GM12878 (cell line): Measurements from ENCODE around the gene NPRL2. TPM values are rescaled to one million over a fixed set of nuclear protein-coding genes. Genes with fewer than 3 reads are reported as not detected.
A peak's percentile ranks its signal among the peaks of the same experiment; 100 is the strongest.

Experiments used
- ATAC-seq: fragments of 200-7000 bp; cut with Tn5 transposase; 3 replicates; pipeline ENCODE4 v1.9.1; 2020; ENCODE audit warnings: mild to moderate bottlenecking, moderate library complexity
- BruUV-seq: library from RNA; stranded (reverse); fragments of 400-500 nt; replicated peaks from 2 replicates; lab custom pipeline; 2021; lab: Mats Ljungman, UMichigan
- CTCF ChIA-PET: fragments of 300-600 bp; sonication (Branson Sonifier 250); formaldehyde crosslinking; extraction: SDS; loops from one replicate; lab custom pipeline; 2021; ENCODE audit warnings: inconsistent platforms; lab: Yijun Ruan, JAX
- POLR2A ChIA-PET: fragments of 350-600 bp; formaldehyde crosslinking; extraction: SDS; loops from one replicate; lab custom pipeline; 2021; ENCODE audit warnings: inconsistent platforms; lab: Charles Lee
- RAD21 ChIA-PET: fragments of 300-600 bp; sonication (Branson Sonifier 250); formaldehyde crosslinking; loops from one replicate; lab custom pipeline; 2023; ENCODE audit warnings: antibody characterized with exemption; ENCODE audit not compliant: unreplicated experiment; lab: Charles Lee
- SMC1A ChIA-PET: fragments of 300-600 bp; sonication (Branson Sonifier 250); formaldehyde crosslinking; loops from one replicate; lab custom pipeline; 2023; ENCODE audit not compliant: unreplicated experiment, uncharacterized antibody; lab: Charles Lee
- DNase-seq: peaks from one replicate; pipeline ENCODE4 v3.0.0-alpha.2; 2011; ENCODE audit warnings: low read depth, low spot score
- FAIRE-seq: peaks from 3 replicates; lab custom pipeline; 2011; peaks lifted over from hg19 to GRCh38; lab: Jason Lieb, UNC
- H2AFZ ChIP-seq: 2 replicates; pipeline ENCODE4 v1.6.0; 2011; ENCODE audit warnings: low read depth, low read length, control low read depth; ENCODE audit not compliant: control insufficient read depth
- H3K27ac ChIP-seq: 2 replicates; pipeline ENCODE4 v1.5.1; 2011; ENCODE audit warnings: control low read depth; ENCODE audit not compliant: control insufficient read depth, insufficient read depth
- H3K27me3 ChIP-seq, 2 experiments: replicated peaks in 1 of 2; 2 replicates each; pipeline versions ENCODE4 v1.6.0 to v1.6.1; 2011; ENCODE audit warnings: low read length in 1 of 2; ENCODE audit not compliant: control insufficient read depth in 2 of 2, insufficient read depth in 2 of 2
- H3K36me3 ChIP-seq, 2 experiments: 2 replicates each; pipeline ENCODE4 v1.5.1; 2011; ENCODE audit warnings: low read length in 1 of 2; ENCODE audit not compliant: control insufficient read depth in 2 of 2, insufficient read depth in 2 of 2
- H3K4me1 ChIP-seq: 2 replicates; pipeline ENCODE4 v1.6.1; 2011; ENCODE audit warnings: mild to moderate bottlenecking, low read length, moderate library complexity, mixed read lengths; ENCODE audit not compliant: control insufficient read depth, insufficient read depth
- H3K4me2 ChIP-seq: 2 replicates; pipeline ENCODE4 v1.6.0; 2011; ENCODE audit warnings: control low read depth; ENCODE audit not compliant: control insufficient read depth, insufficient read depth
- H3K4me3 ChIP-seq: fragments of 200-600 bp; sonication (generic); 2 replicates; pipeline ENCODE4 v1.5.1; 2016
- H3K79me2 ChIP-seq: 2 replicates; pipeline ENCODE4 v1.6.0; 2011; ENCODE audit warnings: low read length; ENCODE audit not compliant: control insufficient read depth, insufficient read depth
- H3K9ac ChIP-seq: 2 replicates; pipeline ENCODE4 v1.8.0; 2011; ENCODE audit warnings: low read length, control low read depth, mixed read lengths; ENCODE audit not compliant: control insufficient read depth, insufficient read depth
- H3K9me3 ChIP-seq: replicated peaks from 3 replicates; pipeline ENCODE4 v1.5.1; 2011; ENCODE audit warnings: mild to moderate bottlenecking, low read length; ENCODE audit not compliant: control insufficient read depth, insufficient read depth
- H4K20me1 ChIP-seq: 2 replicates; pipeline ENCODE4 v1.6.0; 2011; ENCODE audit not compliant: control insufficient read depth, insufficient read depth
- BCL11A ChIP-seq: IDR thresholded peaks from 2 replicates; pipeline ENCODE4 v1.6.1; 2011; ENCODE audit warnings: low read depth, low read length
- BCLAF1 ChIP-seq: fragments of 450-650 bp; IDR thresholded peaks from 2 replicates; pipeline ENCODE4 v1.6.1; 2017; ENCODE audit warnings: antibody characterized with exemption, mild to moderate bottlenecking, moderate library complexity
- E2F4 ChIP-seq: IDR thresholded peaks from 2 replicates; pipeline ENCODE4 v1.6.1; 2012; ENCODE audit warnings: low read depth, low read length, improper control_type of control experiment
- E2F8 ChIP-seq: fragments of 450-650 bp; IDR thresholded peaks from 2 replicates; pipeline ENCODE4 v1.6.1; 2018; ENCODE audit warnings: mild to moderate bottlenecking, low read depth, moderate library complexity; ENCODE audit not compliant: partially characterized antibody
- HSF1 ChIP-seq: fragments of 150-350 bp; IDR thresholded peaks from 2 replicates; pipeline ENCODE4 v1.6.1; 2014; ENCODE audit warnings: mild to moderate bottlenecking, low read depth, low read length
- KAT2A ChIP-seq: conservative IDR thresholded peaks from 2 replicates; pipeline ENCODE4 v1.6.1; 2011; ENCODE audit warnings: low read depth, low read length; ENCODE audit not compliant: control insufficient read depth
- NFXL1 ChIP-seq: fragments of 450-650 bp; IDR thresholded peaks from 2 replicates; pipeline ENCODE4 v1.6.1; 2017; ENCODE audit warnings: antibody characterized with exemption, mild to moderate bottlenecking, borderline replicate concordance
- NFYB ChIP-seq: IDR thresholded peaks from 2 replicates; pipeline ENCODE4 v1.6.1; 2011; ENCODE audit warnings: low read depth, mild to moderate bottlenecking, low read length, improper control_type of control experiment, moderate library complexity; ENCODE audit not compliant: insufficient read depth
- PAX8 ChIP-seq: fragments of 450-650 bp; IDR thresholded peaks from 2 replicates; pipeline ENCODE4 v1.6.1; 2017; ENCODE audit warnings: mild to moderate bottlenecking, moderate library complexity
- PML ChIP-seq: IDR thresholded peaks from 2 replicates; pipeline ENCODE4 v1.6.1; 2012; ENCODE audit warnings: low read length, inconsistent platforms
- SUPT20H ChIP-seq: IDR thresholded peaks from 2 replicates; pipeline ENCODE4 v1.6.1; 2011; ENCODE audit warnings: low read depth, mild to moderate bottlenecking, low read length, moderate library complexity, borderline replicate concordance; ENCODE audit not compliant: control insufficient read depth
- WRNIP1 ChIP-seq: IDR thresholded peaks from 2 replicates; pipeline ENCODE4 v1.6.1; 2011; ENCODE audit warnings: low read depth, low read length, improper control_type of control experiment, borderline replicate concordance
- ZZZ3 ChIP-seq: IDR thresholded peaks from 2 replicates; pipeline ENCODE4 v1.6.1; 2011; ENCODE audit warnings: low read depth; ENCODE audit not compliant: control insufficient read depth, insufficient read length
- WGBS: methylation state at CpG from one replicate; pipeline ENCODE4 v1.1.6; 2016; ENCODE audit warnings: low lambda C conversion rate; ENCODE audit not compliant: insufficient replicate concordance, insufficient coverage; ENCODE audit errors: missing lambda C conversion rate; 5-methylcytosine and 5-hydroxymethylcytosine counted together
- in situ Hi-C: fragments of 300-500 bp; cut with MboI; formaldehyde crosslinking; loops from 9 replicates; pipeline ENCODE4 v1.14.3; 2018; ENCODE audit warnings: mixed read lengths
- intact Hi-C: fragments of 100-400 bp; cut with micrococcal nuclease; formaldehyde crosslinking; loops from one replicate; pipeline ENCODE4 v1.14.2; 2022; ENCODE audit not compliant: unreplicated experiment
- polyA plus RNA-seq, 11 experiments: library from polyadenylated mRNA; depleted of rRNA in 4 of 11; unstranded in 6 of 11; stranded (reverse) in 5 of 11; fragments of >200 nt; fragmentation: Nextera tagmentation in 4 of 11; fragmentation: Illumina TruSeq in 1 of 11; extraction: Ambion mirVana in 4 of 11; extraction: Trizol in 1 of 11; gene quantifications; 1 replicate in 1 of 11; 2 replicates in 10 of 11; pipeline versions ENCODE4 v1.2.1 to v1.2.3, GENCODE V29; 2011 to 2016; ENCODE audit warnings: inconsistent platforms in 2 of 11, missing spikeins in 2 of 11, low read depth in 1 of 11
- total RNA-seq, 4 experiments: library from RNA; depleted of rRNA in 3 of 4; stranded (reverse); fragments of >200 nt in 3 of 4; fragmentation: Illumina TruSeq in 1 of 4; extraction: Trizol in 1 of 4; gene quantifications; 2 replicates each; pipeline versions ENCODE4 v1.2.1 to v1.2.3, GENCODE V29; 2013 to 2021

NPRL2 gene
- total and polyA plus RNA-seq, 10 of the 15 experiments (the other 5 are each of a cell fraction or from before 2014, with no cell fraction given): 17.8 to 54.2 (median 32.9) TPM

- peak overlapping the region; percentile 86 for H3K9ac ChIP-seq
- peaks cover 1 to 6% of the 10 kb centered on the region in 2 experiments for H3K36me3 ChIP-seq
- H3K4me2 ChIP-seq: peak overlapping the region; percentile 77
- ChIA-PET POLR2A (interaction anchor here (0.6 to 7.0 kb wide), 27 partner anchors 9 to 285 kb away, joined by 3 to 84 read pairs (median 5); partner anchors contain the start of genes C3orf18, CISH, CYB561D2 and GNAI2), SMC1A (interaction anchor here (0.9 to 1.8 kb wide), 9 partner anchors 9 to 275 kb away, joined by 3 to 20 read pairs (median 4); partner anchors contain the start of genes CISH, GNAI2, HYAL2 and HYAL3), CTCF (interaction anchor here (0.6 to 10.5 kb wide), 10 partner anchors 8 to 665 kb away, joined by 3 to 72 read pairs (median 4); partner anchors contain the start of genes CYB561D2, HYAL2, NPRL2 and TUSC2), RAD21 (interaction anchor here (0.8 to 2.7 kb wide), 17 partner anchors 10 to 1163 kb away, joined by 3 to 21 read pairs (median 3); partner anchors contain the start of genes CYB561D2, DCAF1, GNAI2 and HYAL2)
- in situ Hi-C loops (loop anchor here (10.0 kb wide), 1 partner anchor 1057 kb away; the partner anchor contains the start of gene RBM15B), intact Hi-C loops (loop anchor here (5.0 kb wide), 2 partner anchors 40 to 100 kb away; partner anchors contain the start of genes GNAI2, HYAL3 and NAA80)
- FAIRE-seq (peak; percentile 64), ATAC-seq (peak; percentile 83), DNase-seq (peak; percentile 96)
- no peaks in the 10 kb centered on the region for H3K9me3 ChIP-seq
- H3K27me3 ChIP-seq: no peaks in the 10 kb centered on the region
- H3K4me1 ChIP-seq: peaks cover 10% of the 10 kb centered on the region; the same call in 1 of the 2 replicates
- no TSS peak for BruUV-seq
- peak overlapping the region; percentile 92 for H3K27ac ChIP-seq
- under 1% methylated on average over 73 of the region's 79 CpGs for WGBS
- no peaks in the 10 kb centered on the region; the same call in 1 of the 2 replicates for H4K20me1 ChIP-seq
- peaks cover 76% of the 10 kb centered on the region for H3K79me2 ChIP-seq
- peak overlapping the region; percentile 78 for H2AFZ ChIP-seq
- H3K4me3 ChIP-seq: peak overlapping the region; percentile 96
- TF ChIP-seq NFXL1 (no peak), BCLAF1 (no peak), HSF1 (no peak), KAT2A (no peak), E2F8 (no peak), PML (no peak), NFYB (peak; percentile 40; the same call in 1 of the 2 replicates), SUPT20H (no peak), PAX8 (no peak), WRNIP1 (no peak), E2F4 (peak; percentile 88), BCL11A (no peak), ZZZ3 (no peak)
These were observed 13.3 kb downstream of the NPRL2 start for GRCh38 chr3:50337175-50337861.
